ENCODE data around the gene ANO6. TPM values are rescaled to one million over a fixed set of nuclear protein-coding genes. Genes with fewer than 3 reads are reported as not detected.

Gene ANO6
- total RNA-seq, 2 donors from 2014 or later = 114 to 139 TPM

DNA sequence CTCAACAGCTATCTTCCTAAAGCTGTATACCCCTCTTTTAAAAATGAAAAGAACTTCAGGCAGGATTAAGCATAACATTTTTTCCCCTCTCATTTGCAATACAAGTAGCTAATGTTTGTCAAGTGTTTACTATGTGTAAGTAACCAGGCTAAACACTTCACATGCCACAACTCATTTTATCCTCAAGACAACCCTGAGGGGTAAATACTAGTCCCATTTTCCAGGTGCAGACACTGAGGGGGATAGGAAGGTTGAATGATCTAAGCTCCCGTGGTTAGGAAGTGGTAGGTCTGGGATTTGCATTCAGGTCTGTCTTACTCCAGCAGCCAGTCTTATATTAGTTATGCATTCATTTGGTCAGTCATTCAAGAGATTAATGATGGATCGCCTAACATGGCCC is 70.7 kb downstream of the ANO6 start:
- H3K27me3 ChIP-seq (replicated peaks; ENCODE audit: insufficient read depth) = no peaks in the 10 kb centered on the region
- ATAC-seq (ENCODE audit: insufficient number of reproducible peaks, low FRiP score, low read depth) = no peak
- H3K9me3 ChIP-seq = no peaks in the 10 kb centered on the region
- DNase-seq (ENCODE audit: low spot score) = no peak
- H3K36me3 ChIP-seq = no peaks in the 10 kb centered on the region
- H3K27ac ChIP-seq = no peak overlapping the region
- TF ChIP-seq, protein P1, sequence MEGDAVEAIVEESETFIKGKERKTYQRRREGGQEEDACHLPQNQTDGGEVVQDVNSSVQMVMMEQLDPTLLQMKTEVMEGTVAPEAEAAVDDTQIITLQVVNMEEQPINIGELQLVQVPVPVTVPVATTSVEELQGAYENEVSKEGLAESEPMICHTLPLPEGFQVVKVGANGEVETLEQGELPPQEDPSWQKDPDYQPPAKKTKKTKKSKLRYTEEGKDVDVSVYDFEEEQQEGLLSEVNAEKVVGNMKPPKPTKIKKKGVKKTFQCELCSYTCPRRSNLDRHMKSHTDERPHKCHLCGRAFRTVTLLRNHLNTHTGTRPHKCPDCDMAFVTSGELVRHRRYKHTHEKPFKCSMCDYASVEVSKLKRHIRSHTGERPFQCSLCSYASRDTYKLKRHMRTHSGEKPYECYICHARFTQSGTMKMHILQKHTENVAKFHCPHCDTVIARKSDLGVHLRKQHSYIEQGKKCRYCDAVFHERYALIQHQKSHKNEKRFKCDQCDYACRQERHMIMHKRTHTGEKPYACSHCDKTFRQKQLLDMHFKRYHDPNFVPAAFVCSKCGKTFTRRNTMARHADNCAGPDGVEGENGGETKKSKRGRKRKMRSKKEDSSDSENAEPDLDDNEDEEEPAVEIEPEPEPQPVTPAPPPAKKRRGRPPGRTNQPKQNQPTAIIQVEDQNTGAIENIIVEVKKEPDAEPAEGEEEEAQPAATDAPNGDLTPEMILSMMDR (IDR thresholded peaks at IDR 0.05) = no peak
- no peak overlapping the region for H3K4me3 ChIP-seq
- peaks cover 28 to 78% of the 10 kb centered on the region in 2 donors for H3K4me1 ChIP-seq (ENCODE audit: control insufficient read depth in 1 of 2, low read depth in 2 of 2)

DNA sequence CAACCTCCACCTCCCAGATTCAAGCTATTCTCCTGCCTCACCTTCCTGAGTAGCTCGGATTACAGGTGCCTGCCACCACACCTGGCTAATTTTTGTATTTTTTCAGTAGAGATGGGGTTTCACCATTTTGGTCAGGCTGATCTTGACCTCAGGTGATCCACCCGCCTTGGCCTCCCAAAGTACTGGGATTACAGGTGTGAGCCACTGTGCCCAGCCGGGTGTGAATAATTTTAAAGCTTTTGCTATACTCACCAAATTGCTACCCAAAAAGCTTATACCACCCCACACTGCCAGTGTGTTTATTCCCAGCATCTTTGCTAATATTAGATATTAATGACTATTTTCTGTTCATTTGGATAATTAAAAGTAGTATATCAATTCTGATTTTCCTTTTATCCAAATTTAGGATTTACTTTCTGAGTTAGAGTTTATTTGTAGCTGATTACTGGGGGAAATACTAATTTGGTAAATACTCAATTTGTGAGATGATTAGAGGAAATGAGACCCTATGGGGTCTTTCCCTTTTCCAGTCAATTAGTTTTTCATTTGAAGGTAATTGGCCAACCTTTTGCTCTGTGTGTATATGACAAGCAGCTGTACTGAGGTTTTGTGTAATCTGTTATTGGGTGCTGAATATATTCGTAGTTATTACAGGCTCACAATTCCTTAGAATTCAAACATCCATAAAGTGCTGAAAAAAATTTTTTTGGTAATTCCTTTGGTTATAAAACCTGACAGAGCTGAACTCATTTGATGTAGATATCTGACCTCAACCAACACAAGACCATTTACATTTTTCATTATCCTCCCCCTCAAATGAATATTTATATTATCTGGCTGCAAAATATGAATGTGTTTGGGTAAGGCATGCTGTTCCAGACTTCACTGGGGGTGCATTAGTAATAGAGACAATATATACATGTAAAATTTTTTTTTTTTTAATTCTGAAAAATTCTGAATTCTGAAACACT is 73.6 kb downstream of the ANO6 start:
- Histone ChIP-seq H3K9me3 (no peaks in the 10 kb centered on the region), H3K36me3 (no peaks in the 10 kb centered on the region), H3K4me1 (ENCODE audit: control insufficient read depth in 1 of 2, low read depth in 2 of 2) (peaks cover 33 to 77% of the 10 kb centered on the region in 2 donors), H3K27ac (peak overlapping the region in 1 of 2 donors; percentile 39), H3K4me3 (no peak overlapping the region), H3K27me3 (replicated peaks; ENCODE audit: insufficient read depth) (no peaks in the 10 kb centered on the region)
- TF ChIP-seq, protein P1 (IDR thresholded peaks at IDR 0.05) = no peak
- no peak for DNase-seq (ENCODE audit: low spot score)
- ATAC-seq (ENCODE audit: insufficient number of reproducible peaks, low FRiP score, low read depth) = no peak

DNA sequence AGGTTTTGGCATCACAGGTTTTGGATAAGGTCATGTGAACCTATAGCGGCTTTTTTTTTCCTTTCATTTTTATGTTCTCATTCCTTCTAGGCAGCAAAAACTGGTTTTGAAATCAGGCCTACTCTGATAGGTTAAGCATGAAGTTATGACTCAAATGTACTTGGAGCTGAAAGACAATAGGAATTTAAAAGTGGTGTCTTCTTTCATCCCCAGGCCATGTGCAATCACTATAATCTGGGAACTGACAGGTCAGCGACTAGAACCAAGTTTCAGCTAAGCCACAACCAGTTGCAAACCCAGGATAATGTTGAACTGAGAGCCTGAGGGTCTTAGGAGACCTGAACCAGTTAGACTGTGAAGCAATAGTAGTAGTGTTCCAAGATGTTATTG is 74.3 kb downstream of the ANO6 start:
- no peak for ATAC-seq (ENCODE audit: insufficient number of reproducible peaks, low FRiP score, low read depth)

DNA sequence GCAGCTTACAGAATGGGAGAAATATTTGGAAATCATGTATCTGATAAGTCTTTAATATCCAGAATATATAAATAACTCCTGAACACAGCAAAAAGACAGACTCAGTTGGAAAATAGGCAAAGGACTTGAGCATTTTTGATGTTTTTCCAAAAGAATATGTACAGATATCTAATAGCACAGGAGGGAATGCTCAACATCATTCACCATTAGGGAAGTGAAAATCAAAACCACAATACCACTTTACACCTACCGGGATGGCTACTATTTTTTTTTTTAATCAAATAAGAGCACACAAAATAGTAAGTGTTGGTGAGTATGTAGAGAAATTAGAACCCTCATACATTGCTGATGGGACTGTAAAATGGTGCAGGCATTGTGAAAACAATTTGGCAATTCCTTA is 75.6 kb downstream of the ANO6 start:
- DNase-seq (ENCODE audit: low spot score) = no peak
- no peak for ATAC-seq (ENCODE audit: insufficient number of reproducible peaks, low FRiP score, low read depth)
- Histone ChIP-seq H3K9me3 (no peaks in the 10 kb centered on the region), H3K36me3 (no peaks in the 10 kb centered on the region), H3K4me1 (ENCODE audit: control insufficient read depth in 1 of 2, low read depth in 2 of 2) (peaks cover 28 to 72% of the 10 kb centered on the region in 2 donors), H3K4me3 (no peak overlapping the region), H3K27me3 (replicated peaks; ENCODE audit: insufficient read depth) (no peaks in the 10 kb centered on the region), H3K27ac (peak overlapping the region; percentile 68 to 78)
- TF ChIP-seq, protein P1 (IDR thresholded peaks at IDR 0.05) = no peak

More for the DNA sequence above, 74.3 kb downstream of the ANO6 start:
- H3K9me3 ChIP-seq = no peaks in the 10 kb centered on the region
- H3K27ac ChIP-seq = peak overlapping the region; percentile 24 to 39
- peaks cover 28 to 75% of the 10 kb centered on the region in 2 donors for H3K4me1 ChIP-seq (ENCODE audit: control insufficient read depth in 1 of 2, low read depth in 2 of 2)
- no peaks in the 10 kb centered on the region for H3K27me3 ChIP-seq (replicated peaks; ENCODE audit: insufficient read depth)
- no peak overlapping the region for H3K4me3 ChIP-seq
- TF ChIP-seq, protein P1 (IDR thresholded peaks at IDR 0.05) = no peak
- no peak for DNase-seq (ENCODE audit: low spot score)
- no peaks in the 10 kb centered on the region for H3K36me3 ChIP-seq

DNA sequence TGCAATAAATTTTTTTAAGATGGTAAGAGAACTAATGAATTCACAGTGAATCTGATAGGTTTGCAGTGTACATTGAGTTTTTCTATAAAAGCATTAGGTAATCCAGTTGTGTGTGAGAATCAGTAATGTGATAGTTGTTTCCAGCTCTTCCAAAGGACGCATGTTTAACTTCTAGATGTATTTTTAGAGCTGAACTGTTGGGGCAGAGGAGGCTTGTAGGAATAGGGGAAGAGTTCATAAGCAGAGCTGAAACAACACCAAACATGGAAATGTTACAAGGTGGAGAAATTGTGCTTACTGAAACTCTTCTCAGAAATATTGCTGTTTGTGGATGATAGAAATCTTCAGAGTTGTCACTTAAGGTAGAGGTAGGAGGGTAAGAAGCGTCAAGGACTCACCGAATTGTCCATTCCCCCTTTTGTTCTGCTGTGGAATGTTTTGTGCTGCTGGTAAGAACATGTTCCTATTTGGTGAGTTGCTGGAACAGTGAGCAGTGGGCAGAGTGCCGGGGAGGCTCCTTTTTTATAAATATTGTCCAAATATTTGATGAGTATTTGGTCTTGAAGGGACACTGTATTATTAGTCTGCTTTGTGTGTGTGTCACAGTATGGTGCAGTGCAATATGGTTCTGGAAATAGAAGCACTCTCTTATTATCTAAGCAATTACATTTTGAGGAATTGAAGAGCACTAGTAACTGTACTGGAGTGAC is 76.7 kb downstream of the ANO6 start:
- no peaks in the 10 kb centered on the region for H3K27me3 ChIP-seq (replicated peaks; ENCODE audit: insufficient read depth)
- DNase-seq (ENCODE audit: low spot score) = no peak
- H3K9me3 ChIP-seq = no peaks in the 10 kb centered on the region
- TF ChIP-seq, protein P1 (IDR thresholded peaks at IDR 0.05) = no peak
- ATAC-seq (ENCODE audit: insufficient number of reproducible peaks, low FRiP score, low read depth) = peak; percentile 48
- peak overlapping the region; percentile 59 for H3K4me3 ChIP-seq
- peak overlapping the region; percentile 68 to 78 for H3K27ac ChIP-seq
- H3K4me1 ChIP-seq (ENCODE audit: control insufficient read depth in 1 of 2, low read depth in 2 of 2) = peaks cover 33 to 75% of the 10 kb centered on the region in 2 donors
- H3K36me3 ChIP-seq = no peaks in the 10 kb centered on the region
